CD14-positive monocyte (primary cell): Measurements from ENCODE around the gene NFS1. TPM values are rescaled to one million over a fixed set of nuclear protein-coding genes. Genes with fewer than 3 reads are reported as not detected.

ENCODE experiments used
- DNase-seq, 3 donors: peaks; one replicate each; pipeline ENCODE4 v3.0.0-alpha.2; 2011 to 2022
- H2AFZ ChIP-seq: 2 replicates; pipeline ENCODE4 v1.6.0; 2012; ENCODE audit warnings: mild to moderate bottlenecking, low read depth, low read length, inconsistent platforms; ENCODE audit not compliant: insufficient read depth, poor library complexity, severe bottlenecking
- H3K27ac ChIP-seq, 2 donors: 1 replicate in 1 of 2; 2 replicates in 1 of 2; pipeline ENCODE4 v1.5.1; 2012 to 2013; ENCODE audit warnings: low read length in 2 of 2, control low read depth in 1 of 2, inconsistent platforms in 1 of 2, low read depth in 1 of 2, mild to moderate bottlenecking in 1 of 2
- H3K27me3 ChIP-seq, 2 donors: one replicate each; pipeline versions ENCODE4 v1.6.0 to v1.6.1; 2011 to 2013; ENCODE audit warnings: low read length in 2 of 2; ENCODE audit not compliant: control insufficient read depth in 2 of 2, insufficient read depth in 2 of 2
- H3K36me3 ChIP-seq, 2 donors: replicated peaks in 1 of 2; 1 replicate in 1 of 2; 2 replicates in 1 of 2; pipeline versions ENCODE4 v1.5.1 to v1.6.1; 2012 to 2013; ENCODE audit warnings: low read length in 2 of 2, control low read depth in 1 of 2, inconsistent platforms in 1 of 2, mild to moderate bottlenecking in 1 of 2; ENCODE audit not compliant: insufficient read depth in 2 of 2, control insufficient read depth in 1 of 2
- H3K4me1 ChIP-seq, 2 donors: 1 replicate in 1 of 2; 2 replicates in 1 of 2; pipeline versions ENCODE4 v1.5.1 to v1.6.1; 2012 to 2013; ENCODE audit warnings: low read length in 2 of 2, control low read depth in 1 of 2, inconsistent platforms in 1 of 2, mild to moderate bottlenecking in 1 of 2, moderate library complexity in 1 of 2; ENCODE audit not compliant: insufficient read depth in 2 of 2, control insufficient read depth in 1 of 2
- H3K4me2 ChIP-seq: replicated peaks from 2 replicates; pipeline ENCODE3; 2012; ENCODE audit warnings: low read length, moderate library complexity, mild to moderate bottlenecking; ENCODE audit not compliant: poor library complexity, severe bottlenecking; ENCODE audit errors: extremely low read depth
- H3K4me3 ChIP-seq, 3 experiments: fragments of 200-600 bp in 1 of 3; sonication (generic) in 1 of 3; replicated peaks in 1 of 3; 1 replicate in 2 of 3; 2 replicates in 1 of 3; pipeline ENCODE4 v1.5.1; 2011 to 2013; ENCODE audit warnings: low read length in 3 of 3, mild to moderate bottlenecking in 3 of 3, control low read depth in 2 of 3, low read depth in 2 of 3, inconsistent platforms in 1 of 3, moderate library complexity in 1 of 3
- H3K79me2 ChIP-seq: 2 replicates; pipeline ENCODE4 v1.6.0; 2012; ENCODE audit warnings: mild to moderate bottlenecking, control low read depth, inconsistent platforms, low read length, moderate library complexity; ENCODE audit not compliant: insufficient read depth
- H3K9ac ChIP-seq: 2 replicates; pipeline ENCODE4 v1.6.0; 2017; ENCODE audit warnings: low read length, mild to moderate bottlenecking; ENCODE audit not compliant: insufficient read depth, poor library complexity, severe bottlenecking
- H3K9me3 ChIP-seq, 2 donors: replicated peaks in 1 of 2; 1 replicate in 1 of 2; 2 replicates in 1 of 2; pipeline versions ENCODE4 v1.5.1 to v1.6.1; 2012 to 2013; ENCODE audit warnings: low read length in 2 of 2, control low read depth in 1 of 2; ENCODE audit not compliant: control insufficient read depth in 1 of 2, insufficient read depth in 1 of 2
- H4K20me1 ChIP-seq: 2 replicates; pipeline ENCODE4 v1.6.0; 2012; ENCODE audit warnings: mild to moderate bottlenecking, low read length, control low read depth, moderate library complexity; ENCODE audit not compliant: insufficient read depth
- H3K27ac Mint-ChIP-seq, 7 donors: one replicate each; pipeline ENCODE4 v1.8.0; 2020; ENCODE audit warnings: mild to moderate bottlenecking in 7 of 7, mixed read lengths in 7 of 7, moderate library complexity in 6 of 7, inconsistent platforms in 2 of 7
- H3K27me3 Mint-ChIP-seq, 3 donors: one replicate each; pipeline ENCODE4 v1.8.0; 2021 to 2022; ENCODE audit warnings: low read depth in 3 of 3, mild to moderate bottlenecking in 3 of 3, mixed read lengths in 3 of 3, moderate library complexity in 3 of 3, inconsistent platforms in 1 of 3
- H3K36me3 Mint-ChIP-seq, 2 donors: one replicate each; pipeline ENCODE4 v1.8.0; 2020; ENCODE audit warnings: mixed read lengths in 2 of 2, inconsistent platforms in 1 of 2, mild to moderate bottlenecking in 1 of 2
- H3K4me1 Mint-ChIP-seq: one replicate; pipeline ENCODE4 v1.8.0; 2020; ENCODE audit warnings: mild to moderate bottlenecking, mixed read lengths
- H3K4me3 Mint-ChIP-seq, 2 donors: one replicate each; pipeline ENCODE4 v1.8.0; 2020; ENCODE audit warnings: mild to moderate bottlenecking in 2 of 2, mixed read lengths in 2 of 2, moderate library complexity in 1 of 2
- H3K9me3 Mint-ChIP-seq, 7 donors: one replicate each; pipeline ENCODE4 v1.8.0; 2020 to 2022; ENCODE audit warnings: mixed read lengths in 7 of 7, mild to moderate bottlenecking in 6 of 7, moderate library complexity in 6 of 7, inconsistent platforms in 2 of 7
- whole genome bisulfite sequencing: methylation state at CpG from one replicate; pipeline ENCODE4 v1.1.5; 2013; ENCODE audit warnings: missing lambda C conversion rate; ENCODE audit not compliant: insufficient coverage; 5-methylcytosine and 5-hydroxymethylcytosine counted together
- intact Hi-C, 2 donors: fragments of 100-400 bp; cut with micrococcal nuclease; formaldehyde crosslinking; loops; one replicate each; pipeline versions ENCODE4 v1.15.0 to v1.15.1; 2023
- polyA plus RNA-seq, 3 donors: library from polyadenylated mRNA; depleted of rRNA in 1 of 3; unstranded in 2 of 3; stranded (reverse) in 1 of 3; fragments of 300-500 nt in 2 of 3; fragments of >200 nt in 1 of 3; fragmentation: Illumina TruSeq in 2 of 3; gene quantifications; 1 replicate in 2 of 3; 2 replicates in 1 of 3; pipeline ENCODE4 v1.2.3, GENCODE V29; 2012 to 2021
- TF ChIP-seq, protein P1 (sequence below): fragments of 200-600 bp; IDR thresholded peaks from one replicate; pipeline ENCODE4 v1.8.0; 2022; ENCODE audit warnings: antibody characterized with exemption, mild to moderate bottlenecking

The NFS1 gene
- polyA plus RNA-seq, 3 donors = 18.1 to 21.4 (median 19.2) TPM

- Mint-ChIP-seq H3K27ac (peak within 1 kb of the TSS; percentile 97 to 100 (median 100)), H3K27me3 (no peaks in the 10 kb centered on the region), H3K9me3 (no peaks in the 10 kb centered on the region), H3K4me3 (peak within 1 kb of the TSS; percentile 99 to 100), H3K36me3 (peaks cover 31 to 39% of the 10 kb centered on the region in 2 donors), H3K4me1 (peaks cover 42% of the 10 kb centered on the region)
- peaks cover 40 to 52% of the 10 kb centered on the region in 2 donors for H3K4me1 ChIP-seq
- no peaks in the 10 kb centered on the region for H3K27me3 ChIP-seq
- H3K4me3 ChIP-seq = peak within 1 kb of the TSS; percentile 78 to 95 (median 91)
- under 1% methylated on average over 57 of the region's 66 CpGs for WGBS
- peaks cover 35 to 36% of the 10 kb centered on the region in 2 donors for H3K36me3 ChIP-seq
- no peaks in the 10 kb centered on the region for H3K9me3 ChIP-seq
- H3K4me2 ChIP-seq = peak within 1 kb of the TSS; percentile 90
- peaks cover 68% of the 10 kb centered on the region for H3K79me2 ChIP-seq
- peak; percentile 100 for DNase-seq
- no peak within 1 kb of the TSS for H2AFZ ChIP-seq
- intact Hi-C loops = loop anchor here (1.0 to 5.0 kb wide), 4 partner anchors 27 to 125 kb away; partner anchors contain the start of genes PHF20 (in 1 of the 2) and SPAG4 (in 1 of the 2)
- TF ChIP-seq, protein P1, sequence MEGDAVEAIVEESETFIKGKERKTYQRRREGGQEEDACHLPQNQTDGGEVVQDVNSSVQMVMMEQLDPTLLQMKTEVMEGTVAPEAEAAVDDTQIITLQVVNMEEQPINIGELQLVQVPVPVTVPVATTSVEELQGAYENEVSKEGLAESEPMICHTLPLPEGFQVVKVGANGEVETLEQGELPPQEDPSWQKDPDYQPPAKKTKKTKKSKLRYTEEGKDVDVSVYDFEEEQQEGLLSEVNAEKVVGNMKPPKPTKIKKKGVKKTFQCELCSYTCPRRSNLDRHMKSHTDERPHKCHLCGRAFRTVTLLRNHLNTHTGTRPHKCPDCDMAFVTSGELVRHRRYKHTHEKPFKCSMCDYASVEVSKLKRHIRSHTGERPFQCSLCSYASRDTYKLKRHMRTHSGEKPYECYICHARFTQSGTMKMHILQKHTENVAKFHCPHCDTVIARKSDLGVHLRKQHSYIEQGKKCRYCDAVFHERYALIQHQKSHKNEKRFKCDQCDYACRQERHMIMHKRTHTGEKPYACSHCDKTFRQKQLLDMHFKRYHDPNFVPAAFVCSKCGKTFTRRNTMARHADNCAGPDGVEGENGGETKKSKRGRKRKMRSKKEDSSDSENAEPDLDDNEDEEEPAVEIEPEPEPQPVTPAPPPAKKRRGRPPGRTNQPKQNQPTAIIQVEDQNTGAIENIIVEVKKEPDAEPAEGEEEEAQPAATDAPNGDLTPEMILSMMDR = no peak
- peaks cover 43% of the 10 kb centered on the region for H4K20me1 ChIP-seq
- H3K9ac ChIP-seq = peak within 1 kb of the TSS; percentile 100
- peak within 1 kb of the TSS; percentile 99 to 100 for H3K27ac ChIP-seq
Measured at GRCh38 chr20:35741892-35742740, 43.0 kb upstream of the NFS1 start, which contains the start of gene RBM39. TSS of gene RBM39 (minus strand) at chr20:35742260. CDS start at chr20:35740874, 1,386 bp downstream.

GRCh38 chr20:35739294-35740163 lies 40.4 kb upstream of the NFS1 start:
- Histone ChIP-seq H3K79me2 (peaks cover 90% of the 10 kb centered on the region), H3K9me3 (no peaks in the 10 kb centered on the region), H3K4me1 (peaks cover 33 to 57% of the 10 kb centered on the region in 2 donors), H2AFZ (no peak overlapping the region), H3K9ac (no peak overlapping the region), H3K27ac (peak overlapping the region in 1 of 2 donors; percentile 100), H4K20me1 (peaks cover 69% of the 10 kb centered on the region), H3K36me3 (peaks cover 60 to 62% of the 10 kb centered on the region in 2 donors), H3K4me2 (peak overlapping the region; percentile 72), H3K4me3 (peak overlapping the region in 2 of 3 experiments; percentile 63 to 91), H3K27me3 (no peaks in the 10 kb centered on the region)
- TF ChIP-seq, protein P1 = peak; percentile 60
- Mint-ChIP-seq H3K9me3 (no peaks in the 10 kb centered on the region), H3K27me3 (no peaks in the 10 kb centered on the region), H3K27ac (peak overlapping the region in 6 of 7 donors; percentile 32 to 100 (median 76)), H3K4me1 (peaks cover 41% of the 10 kb centered on the region), H3K36me3 (peaks cover 40 to 64% of the 10 kb centered on the region in 2 donors), H3K4me3 (peak overlapping the region; percentile 99 to 100)
- 92% methylated on average over 4 of the region's 7 CpGs for WGBS
- DNase-seq = peak; percentile 39 to 51 (median 40)
- intact Hi-C loops = loop anchor here in 1 of 2 donors (5.0 kb wide), 2 partner anchors 37 to 122 kb away; partner anchors contain the start of gene SPAG4
